ENCODE results near the gene UNC45A. TPM values are rescaled to one million over a fixed set of nuclear protein-coding genes. Genes with fewer than 3 reads are reported as not detected.

Gene UNC45A
- total RNA-seq, 1 experiment from 2014 or later = 101 TPM

GRCh38 chr15:90901175-90902039 lies 33.7 kb upstream of the UNC45A start:
- CTCF ChIA-PET = interaction anchor here (0.9 to 7.3 kb wide), 9 partner anchors 11 to 367 kb away, joined by 3 to 194 read pairs (median 5); partner anchors contain the start of genes HDDC3 and UNC45A
- no peak for TF ChIP-seq AR (CRISPR knock-in tag; IDR thresholded peaks at IDR 0.05)
- no peak for TF ChIP-seq AFF4 (CRISPR knock-in tag; IDR thresholded peaks at IDR 0.05; ENCODE audit: borderline replicate concordance)
- TF ChIP-seq E2F1 (CRISPR knock-in tag; IDR thresholded peaks at IDR 0.05) = no peak
- TF ChIP-seq ZNF281 (CRISPR knock-in tag; IDR thresholded peaks at IDR 0.05) = no peak
- TF ChIP-seq ZNF219 (CRISPR knock-in tag; IDR thresholded peaks at IDR 0.05; ENCODE audit: borderline replicate concordance) = no peak
- no peak for TF ChIP-seq ZSCAN18 (CRISPR knock-in tag; IDR thresholded peaks at IDR 0.05)
- Mint-ChIP-seq H3K4me1 (peaks cover 23% of the 10 kb centered on the region), H3K36me3 (peaks cover 7% of the 10 kb centered on the region), H3K4me3 (peak overlapping the region; percentile 70), H3K27me3 (ENCODE audit: low read depth) (peaks cover 26% of the 10 kb centered on the region), H3K27ac (no peak overlapping the region), H3K9me3 (no peaks in the 10 kb centered on the region)
- DNase-seq (ENCODE audit: low spot score) (no peak), ATAC-seq (no peak)
- POLR2A ChIA-PET = interaction anchor here (1.6 kb wide), 1 partner anchor 184 kb away, joined by 4 read pairs; the partner anchor contains the start of gene BLM

- POLR2A ChIA-PET = interaction anchor here (0.5 to 2.5 kb wide), 5 partner anchors 30 to 185 kb away, joined by 4 to 17 read pairs (median 6); partner anchors contain the start of genes BLM, HDDC3 and UNC45A
- Mint-ChIP-seq H3K9me3 (no peaks in the 10 kb centered on the region), H3K27me3 (ENCODE audit: low read depth) (peaks cover 26% of the 10 kb centered on the region), H3K4me3 (peak overlapping the region; percentile 70), H3K27ac (peak overlapping the region; percentile 41; the same call in 1 of the 2 replicates), H3K36me3 (peaks cover 7% of the 10 kb centered on the region), H3K4me1 (peaks cover 23% of the 10 kb centered on the region)
- peak; percentile 78 for DNase-seq (ENCODE audit: low spot score)
- ATAC-seq = peak; percentile 77
- CTCF ChIA-PET = interaction anchor here (0.6 to 7.3 kb wide), 19 partner anchors 7 to 626 kb away, joined by 3 to 194 read pairs (median 5); partner anchors contain the start of genes BLM, FES, HDDC3 and UNC45A
- TF ChIP-seq ZNF423 (CRISPR knock-in tag; IDR thresholded peaks at IDR 0.05) (no peak), HMGA2 (CRISPR knock-in tag; IDR thresholded peaks at IDR 0.05) (no peak), ZNF232 (CRISPR knock-in tag; IDR thresholded peaks at IDR 0.05) (peak; percentile 55; the same call in 1 of the 2 replicates), OVOL2 (CRISPR knock-in tag; IDR thresholded peaks at IDR 0.05; ENCODE audit: borderline replicate concordance) (no peak), SMAD4 (CRISPR knock-in tag; IDR thresholded peaks at IDR 0.05) (no peak), MAX (CRISPR knock-in tag; IDR thresholded peaks at IDR 0.05) (peak; percentile 53; the same call in 1 of the 2 replicates), ZNF532 (CRISPR knock-in tag; IDR thresholded peaks at IDR 0.05; ENCODE audit: borderline replicate concordance) (no peak)
Observed at GRCh38 chr15:90902040-90902839, 32.8 kb upstream of the UNC45A start.

Data from WTC11 (cell line).